GM19328 (cell line): ENCODE results near the gene OTOP1.
"Not testable (repeated sequence)": the region's sequence is repeated elsewhere in the genome, so short reads cannot be mapped to it uniquely, and the experiment has no call there.

ENCODE experiments used
- ATAC-seq: cut with Tn5 transposase; IDR thresholded peaks from one replicate; pipeline ENCODE4 v1.9.1; 2021; ENCODE audit warnings: mild to moderate bottlenecking, moderate library complexity; ENCODE audit not compliant: unreplicated experiment

OTOP1 gene

GRCh38 chr4:4226606-4227438 lies at the start of gene OTOP1:
Gene OTOP1, minus strand, starts transcription at chr4:4226929. Its CDS starts 65 bp downstream, at chr4:4226864.
- ATAC-seq, result no peak

- no peak for ATAC-seq
Measured at GRCh38 chr4:4274226-4274625, 47.5 kb upstream of the OTOP1 start.

DNA sequence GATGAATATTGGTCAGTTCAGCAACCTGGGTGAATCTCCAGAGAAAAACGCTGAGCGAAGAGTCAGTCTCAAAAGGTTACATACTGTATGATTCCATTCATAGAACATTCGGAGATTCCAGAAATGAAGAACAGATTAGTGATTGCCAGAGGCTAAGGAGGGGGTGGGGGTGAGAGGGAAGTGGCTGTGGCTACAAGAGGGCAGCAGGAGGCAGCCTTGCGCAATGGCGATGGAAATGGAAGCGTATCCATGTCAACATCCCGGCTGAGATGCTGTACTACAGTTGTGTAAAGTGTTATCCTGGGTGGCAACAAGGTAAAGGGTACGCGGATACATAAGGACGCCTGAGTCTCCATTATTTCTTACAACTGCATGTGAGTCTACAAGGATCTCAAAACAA lies 45.2 kb upstream of the OTOP1 start:
- no peak for ATAC-seq

DNA sequence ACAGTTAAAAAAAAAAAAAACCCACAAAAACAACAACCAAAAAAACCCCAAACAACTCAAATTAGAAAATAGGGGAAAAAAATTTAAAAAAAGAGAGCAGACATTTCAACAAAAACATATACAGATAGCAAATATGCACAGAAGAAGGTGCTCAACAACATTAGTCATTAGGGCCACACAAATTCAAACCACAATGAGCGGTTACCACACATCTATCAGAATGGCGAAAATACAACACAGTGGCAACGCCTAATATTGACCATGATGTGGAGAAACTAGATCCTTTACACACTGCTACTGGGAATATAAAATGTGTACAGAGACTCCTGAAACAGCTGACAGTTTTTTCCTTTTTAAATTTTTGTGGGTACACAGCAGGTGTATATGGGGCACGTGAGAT lies 43.8 kb upstream of the OTOP1 start:
- no peak for ATAC-seq

GRCh38 chr4:4269856-4270255 lies 43.1 kb upstream of the OTOP1 start:
- ATAC-seq, result no peak

DNA sequence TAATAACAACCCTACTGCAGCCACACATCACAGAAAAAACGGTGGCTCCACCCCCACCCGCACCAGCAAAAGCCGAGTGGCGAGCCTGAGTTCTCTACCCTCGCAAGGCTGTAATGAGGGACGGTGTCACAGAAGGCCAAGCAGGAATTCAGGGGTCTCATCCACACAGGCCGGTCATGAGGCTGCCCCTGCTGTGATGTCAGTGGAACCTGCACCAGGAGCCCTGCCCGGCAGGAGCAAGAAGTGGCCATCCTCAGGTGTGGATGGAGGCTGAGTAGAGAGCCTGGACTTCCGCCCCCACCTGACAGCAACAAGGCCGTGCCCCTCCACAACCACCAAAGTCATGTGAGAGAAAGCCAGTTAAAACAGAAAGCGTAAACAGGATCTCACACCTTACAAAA lies 42.6 kb upstream of the OTOP1 start:
- no peak for ATAC-seq

DNA sequence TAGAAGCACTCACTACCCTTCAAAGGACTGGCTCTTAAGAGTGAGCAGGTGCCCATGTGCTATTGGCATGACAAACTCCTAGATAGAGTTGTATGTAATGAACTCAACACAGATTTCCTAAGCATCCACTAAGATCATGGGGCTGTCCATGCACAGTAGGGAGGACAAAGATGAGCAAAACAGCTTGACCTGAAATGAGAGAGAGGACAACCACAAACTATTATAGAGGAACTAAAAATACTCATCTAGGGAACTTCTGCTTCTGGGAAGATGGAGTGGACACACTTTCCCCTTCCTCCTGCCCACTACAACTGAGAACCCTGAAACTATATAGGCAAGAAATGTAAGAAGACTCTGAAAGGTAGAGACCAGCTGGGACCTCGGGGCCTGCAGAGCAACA lies 42.0 kb upstream of the OTOP1 start:
- ATAC-seq, result no peak

- no peak for ATAC-seq
Measured at GRCh38 chr4:4267981-4268380, 41.3 kb upstream of the OTOP1 start.

DNA sequence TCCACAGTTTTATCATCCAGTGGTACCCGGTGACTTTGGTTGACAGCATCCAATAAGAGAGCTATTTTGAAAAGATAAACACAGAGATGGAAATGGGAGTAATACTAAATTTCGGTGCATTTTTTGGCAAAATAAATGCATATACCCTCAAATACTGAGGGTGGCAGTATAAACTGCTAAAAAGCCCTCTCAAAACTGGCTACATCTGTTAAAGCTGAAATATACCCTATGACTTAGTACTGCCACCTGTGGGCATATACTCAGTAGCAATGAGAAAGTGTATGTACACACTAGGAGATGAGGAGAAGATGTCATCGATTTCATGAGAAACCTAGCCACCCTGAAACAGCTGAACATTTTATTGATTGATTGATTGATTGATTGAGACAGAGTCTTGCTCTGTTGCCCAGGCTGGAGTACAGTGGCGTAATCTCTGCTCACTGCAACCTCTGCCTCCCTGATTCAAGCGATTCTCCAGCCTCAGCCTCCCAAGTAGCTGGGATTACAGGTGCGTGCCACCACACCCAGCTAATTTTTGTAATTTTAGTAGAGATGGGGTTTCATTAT lies 33.5 kb upstream of the OTOP1 start:
- peak; percentile 60 for ATAC-seq

- no peak for ATAC-seq
Measured at GRCh38 chr4:4259484-4260100, 32.9 kb upstream of the OTOP1 start.

DNA sequence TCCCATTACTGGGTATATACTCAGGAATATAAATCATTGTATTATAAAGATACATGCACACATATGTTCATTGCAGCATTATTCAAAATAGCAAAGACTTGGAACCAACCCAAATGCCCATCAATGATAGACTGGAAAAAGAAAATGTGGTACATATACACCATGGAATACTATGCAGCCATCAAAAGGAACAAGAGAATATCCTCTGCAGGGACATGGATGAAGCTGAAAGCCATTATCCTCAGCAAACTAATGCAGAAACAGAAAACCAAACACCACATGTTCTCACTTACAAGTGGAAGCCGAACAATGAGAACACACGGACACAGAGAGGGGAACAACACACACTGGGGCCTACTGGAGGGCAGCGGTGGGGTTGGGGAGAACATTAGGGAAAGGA lies 31.0 kb upstream of the OTOP1 start:
- ATAC-seq, result not testable (repeated sequence)

DNA sequence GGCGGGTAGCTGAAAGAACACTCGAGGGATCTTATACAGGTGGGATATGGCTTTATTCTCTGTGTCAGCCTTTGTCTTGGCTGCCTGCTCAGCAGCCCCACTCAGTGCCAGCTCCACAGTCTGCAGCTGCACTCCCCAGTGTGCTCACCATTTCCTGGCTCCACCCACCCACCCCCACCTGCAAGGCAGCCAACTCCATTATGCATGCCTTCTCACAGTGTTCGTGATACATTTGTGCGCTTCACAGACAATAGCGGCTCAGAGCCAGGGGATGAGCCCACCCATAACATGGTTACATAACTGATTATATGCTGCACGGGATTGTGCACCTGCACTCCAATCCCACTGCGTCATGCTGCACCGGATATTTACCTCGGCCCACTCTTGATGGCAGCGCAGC lies 30.1 kb upstream of the OTOP1 start:
- ATAC-seq, result no peak

- no peak for ATAC-seq
Measured at GRCh38 chr4:4254666-4255065, 27.9 kb upstream of the OTOP1 start.

DNA sequence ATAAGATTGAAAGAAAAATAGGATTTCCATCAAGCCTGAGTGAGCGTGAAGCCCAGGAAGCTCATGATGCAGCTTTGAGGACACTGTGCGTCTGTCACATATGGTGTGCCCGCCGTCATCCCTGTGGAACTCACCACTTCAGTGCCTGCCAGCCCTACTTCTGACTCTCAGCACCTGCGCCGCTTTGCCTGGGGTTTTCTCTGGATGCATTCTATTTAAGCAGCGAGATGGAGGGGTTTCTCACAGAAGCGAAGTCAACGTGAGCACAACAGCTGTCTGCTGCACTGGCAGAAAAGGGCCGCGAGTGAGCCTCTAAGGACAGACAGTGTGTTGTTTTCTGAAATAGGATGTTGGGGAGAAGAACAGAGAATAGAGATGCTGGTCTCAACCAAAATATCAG lies 27.5 kb upstream of the OTOP1 start:
- ATAC-seq, result no peak

DNA sequence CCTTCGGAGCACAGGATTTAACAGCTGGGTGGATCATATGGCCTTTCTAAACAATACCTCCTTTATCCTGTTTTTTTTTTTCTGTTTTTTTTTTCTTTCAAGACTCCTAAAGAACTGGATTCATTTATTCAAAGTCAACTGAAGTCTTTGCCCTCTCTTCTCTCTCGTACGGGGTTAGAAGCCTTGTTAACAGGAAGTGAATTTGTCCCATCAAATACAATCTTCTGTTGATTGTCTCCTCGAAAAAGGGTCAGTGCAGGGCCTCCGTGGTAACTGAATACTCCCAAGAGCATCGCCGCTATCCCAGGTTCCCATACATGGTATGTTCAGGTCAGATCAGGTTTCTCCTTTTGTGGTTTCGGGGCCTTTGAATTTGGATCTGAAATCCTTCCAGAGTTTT lies 23.1 kb upstream of the OTOP1 start:
- ATAC-seq, result no peak

DNA sequence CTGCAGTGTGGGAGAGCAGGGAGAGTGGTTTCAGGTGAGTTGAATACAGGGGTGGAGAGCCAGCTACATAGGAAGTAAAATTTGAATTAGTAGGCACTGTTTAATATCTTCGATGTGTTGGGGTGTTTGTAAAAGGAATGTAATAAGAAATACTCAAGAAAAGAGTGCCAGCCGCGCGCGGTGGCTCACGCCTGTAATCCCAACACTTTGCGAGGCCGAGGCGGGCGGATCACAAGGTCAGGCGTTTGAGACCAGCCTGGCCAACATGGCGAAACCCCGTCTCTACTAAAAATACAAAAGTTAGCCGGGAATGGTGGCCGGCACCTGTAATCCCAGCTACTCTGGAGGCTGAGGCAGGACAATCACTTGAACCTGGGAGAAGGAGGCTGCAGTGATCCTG lies 22.6 kb upstream of the OTOP1 start:
- ATAC-seq, result not testable (repeated sequence)

- no peak for ATAC-seq
Measured at GRCh38 chr4:4248885-4249203, 22.1 kb upstream of the OTOP1 start.

- ATAC-seq, result peak; percentile 96
Measured at GRCh38 chr4:4248029-4248884, 21.5 kb upstream of the OTOP1 start, which contains the start of gene TMEM128. Gene TMEM128, minus strand, starts transcription at chr4:4248223. Its CDS starts 21 bp downstream, at chr4:4248202.

DNA sequence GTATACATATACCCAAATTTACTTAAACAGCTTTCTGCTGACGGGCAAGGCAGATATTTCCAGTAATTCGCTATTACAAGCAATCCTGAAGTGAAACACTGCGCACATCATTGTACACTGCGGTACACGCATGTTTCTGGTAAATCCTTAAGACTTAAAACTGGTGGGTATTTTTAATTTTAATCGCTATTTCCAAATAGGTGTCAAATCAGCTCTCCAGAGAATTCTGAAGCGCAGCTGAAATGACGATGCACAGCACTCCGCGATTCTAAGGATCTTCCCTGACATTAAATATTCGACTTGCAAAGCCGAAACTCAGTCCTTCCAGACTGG lies 20.9 kb upstream of the OTOP1 start:
- ATAC-seq, result peak; percentile 13

GRCh38 chr4:4245172-4245571 lies 18.4 kb upstream of the OTOP1 start:
- ATAC-seq, result no peak

DNA sequence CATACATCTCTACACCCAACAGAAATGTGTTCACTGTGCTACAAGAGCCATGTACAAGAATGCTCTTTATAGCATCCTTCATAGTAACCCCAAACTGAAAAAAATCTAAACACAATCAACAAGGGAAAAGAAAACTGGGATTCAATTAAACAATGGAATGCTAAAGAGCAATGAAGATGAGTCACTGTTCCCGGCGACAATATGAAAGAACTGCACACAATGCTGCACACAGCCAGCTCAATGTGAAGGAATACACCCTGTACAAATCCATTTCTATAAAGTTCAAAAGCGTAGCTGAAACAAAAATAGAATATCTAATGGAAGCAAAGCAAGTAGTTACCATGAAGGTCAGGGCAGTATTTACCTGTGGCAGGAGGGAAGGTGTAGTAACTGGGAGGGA lies 12.8 kb upstream of the OTOP1 start:
- ATAC-seq, result not testable (repeated sequence)
